Hepatocyte (in vitro differentiated cells): Measurements from ENCODE around the gene MCF2L2. TPM values are rescaled to one million over a fixed set of nuclear protein-coding genes. Genes with fewer than 3 reads are reported as not detected.

Experiments used
- DNase-seq: peaks from one replicate; pipeline ENCODE4 v3.0.0-alpha.2; 2016; ENCODE audit warnings: low spot score
- H2AFZ ChIP-seq: fragments of 200-600 bp; sonication (generic); 2 replicates; pipeline ENCODE4 v1.6.0; 2016; ENCODE audit warnings: antibody characterized with exemption, mild to moderate bottlenecking
- H3K27ac ChIP-seq: fragments of 200-600 bp; sonication (generic); 2 replicates; pipeline ENCODE4 v1.5.1; 2016; ENCODE audit warnings: mild to moderate bottlenecking
- H3K27me3 ChIP-seq: fragments of 200-600 bp; sonication (generic); 2 replicates; pipeline ENCODE4 v1.6.1; 2016
- H3K36me3 ChIP-seq: fragments of 200-600 bp; sonication (generic); replicated peaks from 2 replicates; pipeline ENCODE4 v1.5.1; 2016; ENCODE audit warnings: low read depth; ENCODE audit not compliant: insufficient read depth
- H3K4me1 ChIP-seq: fragments of 200-600 bp; sonication (generic); 2 replicates; pipeline ENCODE4 v1.5.1; 2016; ENCODE audit warnings: mild to moderate bottlenecking, moderate library complexity; ENCODE audit not compliant: insufficient read depth
- H3K4me2 ChIP-seq: fragments of 200-600 bp; sonication (generic); 2 replicates; pipeline ENCODE4 v1.6.0; 2016
- H3K4me3 ChIP-seq: fragments of 200-600 bp; sonication (generic); 2 replicates; pipeline ENCODE4 v1.5.1; 2016; ENCODE audit warnings: mild to moderate bottlenecking
- H3K79me2 ChIP-seq: fragments of 200-600 bp; sonication (generic); 2 replicates; pipeline ENCODE4 v1.6.0; 2017; ENCODE audit warnings: mild to moderate bottlenecking
- H3K9me2 ChIP-seq: fragments of 200-600 bp; sonication (generic); replicated peaks from 2 replicates; pipeline ENCODE4 v1.6.0; 2017; ENCODE audit warnings: mild to moderate bottlenecking; ENCODE audit not compliant: insufficient read depth
- H3K9me3 ChIP-seq: fragments of 200-600 bp; sonication (generic); 2 replicates; pipeline ENCODE4 v1.5.1; 2016; ENCODE audit warnings: low read depth, mild to moderate bottlenecking
- H4K20me1 ChIP-seq: fragments of 200-600 bp; sonication (generic); 2 replicates; pipeline ENCODE4 v1.6.0; 2016; ENCODE audit warnings: mild to moderate bottlenecking; ENCODE audit not compliant: insufficient read depth, poor library complexity, severe bottlenecking
- CTCF ChIP-seq: fragments of 200-600 bp; sonication (generic); IDR thresholded peaks from 2 replicates; pipeline ENCODE4 v1.5.1; 2016; ENCODE audit warnings: antibody characterized with exemption, mild to moderate bottlenecking; ENCODE audit not compliant: poor library complexity
- EZH2 ChIP-seq: fragments of 200-600 bp; sonication (generic); IDR thresholded peaks from 2 replicates; pipeline ENCODE4 v1.6.1; 2016; ENCODE audit warnings: antibody characterized with exemption, mild to moderate bottlenecking, borderline replicate concordance
- EZH2phosphoT487 ChIP-seq: fragments of 200-600 bp; sonication (generic); IDR thresholded peaks from one replicate; pipeline ENCODE4 v1.6.1; 2018; ENCODE audit warnings: antibody characterized with exemption, mild to moderate bottlenecking, low read depth, moderate library complexity; ENCODE audit not compliant: unreplicated experiment, severe bottlenecking
- WGBS: methylation state at CpG from one replicate; pipeline ENCODE4 v1.1.6; 2016; ENCODE audit warnings: low lambda C conversion rate; ENCODE audit errors: missing lambda C conversion rate; 5-methylcytosine and 5-hydroxymethylcytosine counted together
- polyA plus RNA-seq: library from polyadenylated mRNA; unstranded; fragments of >200 nt; fragmentation: Nextera tagmentation; extraction: Ambion mirVana; gene quantifications from 2 replicates; pipeline ENCODE4 v1.2.1, GENCODE V29; 2016
- total RNA-seq: library from RNA; depleted of rRNA; stranded (reverse); fragments of >200 nt; gene quantifications from 2 replicates; pipeline ENCODE4 v1.2.3, GENCODE V29; 2014

MCF2L2 gene
- total and polyA plus RNA-seq, 2 experiments from 2014 or later = 0.17 to 0.63 TPM

GRCh38 chr3:183265834-183266417 lies 162.5 kb downstream of the MCF2L2 start:
- Histone ChIP-seq H3K4me2 (peak overlapping the region; percentile 64), H2AFZ (no peak overlapping the region), H3K9me3 (no peaks in the 10 kb centered on the region), H3K27ac (peak overlapping the region; percentile 87), H4K20me1 (peaks cover 10% of the 10 kb centered on the region), H3K36me3 (peaks cover 6% of the 10 kb centered on the region), H3K79me2 (peaks cover 95% of the 10 kb centered on the region), H3K4me3 (no peak overlapping the region), H3K9me2 (no peaks in the 10 kb centered on the region), H3K27me3 (no peaks in the 10 kb centered on the region), H3K4me1 (peaks cover 57% of the 10 kb centered on the region)
- WGBS = 52% methylated on average over 5 of the region's 5 CpGs
- DNase-seq = peak; percentile 76
- TF ChIP-seq CTCF (no peak), EZH2 (no peak)

- H3K4me2 ChIP-seq = peak overlapping the region; percentile 64
- H3K36me3 ChIP-seq = peaks cover 4% of the 10 kb centered on the region
- H3K9me3 ChIP-seq = no peaks in the 10 kb centered on the region
- no peak overlapping the region for H2AFZ ChIP-seq
- TF ChIP-seq EZH2phosphoT487 = no peak
- no peak for TF ChIP-seq EZH2
- no peak for TF ChIP-seq CTCF
- DNase-seq = no peak
- no peaks in the 10 kb centered on the region for H3K27me3 ChIP-seq
- H3K79me2 ChIP-seq = peaks cover 95% of the 10 kb centered on the region
- H3K27ac ChIP-seq = peak overlapping the region; percentile 82
- H3K9me2 ChIP-seq = no peaks in the 10 kb centered on the region
- peaks cover 17% of the 10 kb centered on the region for H4K20me1 ChIP-seq
- peaks cover 65% of the 10 kb centered on the region for H3K4me1 ChIP-seq
- H3K4me3 ChIP-seq = no peak overlapping the region
- WGBS = 48% methylated on average over 15 of the region's 15 CpGs
Observed at GRCh38 chr3:183265157-183265642, 163.2 kb downstream of the MCF2L2 start.

- Histone ChIP-seq H3K9me3 (no peaks in the 10 kb centered on the region), H3K4me2 (peak overlapping the region; percentile 64), H3K4me1 (peaks cover 65% of the 10 kb centered on the region), H3K27me3 (no peaks in the 10 kb centered on the region), H3K27ac (peak overlapping the region; percentile 82), H3K4me3 (no peak overlapping the region), H3K79me2 (peaks cover 95% of the 10 kb centered on the region), H3K9me2 (no peaks in the 10 kb centered on the region), H2AFZ (no peak overlapping the region), H3K36me3 (no peaks in the 10 kb centered on the region), H4K20me1 (peaks cover 26% of the 10 kb centered on the region)
- 35% methylated on average over 5 of the region's 5 CpGs for WGBS
- no peak for TF ChIP-seq EZH2
- TF ChIP-seq EZH2phosphoT487 = no peak
- TF ChIP-seq CTCF = no peak
- no peak for DNase-seq
Observed at GRCh38 chr3:183264268-183264667, 164.2 kb downstream of the MCF2L2 start.
